ENCODE results near the gene DYRK2. TPM values are rescaled to one million over a fixed set of nuclear protein-coding genes. Genes with fewer than 3 reads are reported as not detected.

The DYRK2 gene
- total and polyA plus RNA-seq, 10 donors, result 5.0 to 42.8 (median 35.5) TPM

- intact Hi-C loops (cut with DNase I; ENCODE audit: low total_unique reads), result no loop called here
- H3K4me3 ChIP-seq, result no peak overlapping the region
- WGBS, 5 donors, result 7 to 23% (median 17%) methylated on average over 1 of the region's 1 CpG
- peaks cover 0 to 6% (median 0%) of the 10 kb centered on the region in 6 donors for H3K4me1 ChIP-seq
- TF ChIP-seq POLR2AphosphoS5 (IDR thresholded peaks at IDR 0.05) (no peak), CTCF (IDR thresholded peaks at IDR 0.05 in 8 of 11, conservative IDR thresholded peaks at IDR 0.05 in 3 of 11) (no peak), POLR2A (IDR thresholded peaks at IDR 0.05) (no peak)
- H3K36me3 ChIP-seq, result no peaks in the 10 kb centered on the region
- no peak for DNase-seq
- no peaks in the 10 kb centered on the region for H3K27me3 ChIP-seq (replicated peaks in 1 of 7)
- H3K9me3 ChIP-seq, result no peaks in the 10 kb centered on the region
- H3K27ac ChIP-seq, result no peak overlapping the region
Measured at GRCh38 chr12:67689385-67689784, 40.8 kb downstream of the DYRK2 start.

GRCh38 chr12:67690656-67691055 lies 42.1 kb downstream of the DYRK2 start:
- Histone ChIP-seq H3K27ac (no peak overlapping the region), H3K4me3 (no peak overlapping the region), H3K9me3 (no peaks in the 10 kb centered on the region), H3K4me1 (peaks cover 0 to 12% (median 0%) of the 10 kb centered on the region in 6 donors), H3K27me3 (replicated peaks in 1 of 7) (no peaks in the 10 kb centered on the region), H3K36me3 (no peaks in the 10 kb centered on the region)
- TF ChIP-seq CTCF (IDR thresholded peaks at IDR 0.05 in 8 of 11, conservative IDR thresholded peaks at IDR 0.05 in 3 of 11), result no peak
- TF ChIP-seq POLR2AphosphoS5 (IDR thresholded peaks at IDR 0.05), result no peak
- no peak for TF ChIP-seq POLR2A (IDR thresholded peaks at IDR 0.05)
- intact Hi-C loops (cut with DNase I; ENCODE audit: low total_unique reads), result no loop called here
- no peak for DNase-seq
- 84 to 93% (median 90%) methylated on average over 1 of the region's 1 CpG for WGBS, 5 donors

DNA sequence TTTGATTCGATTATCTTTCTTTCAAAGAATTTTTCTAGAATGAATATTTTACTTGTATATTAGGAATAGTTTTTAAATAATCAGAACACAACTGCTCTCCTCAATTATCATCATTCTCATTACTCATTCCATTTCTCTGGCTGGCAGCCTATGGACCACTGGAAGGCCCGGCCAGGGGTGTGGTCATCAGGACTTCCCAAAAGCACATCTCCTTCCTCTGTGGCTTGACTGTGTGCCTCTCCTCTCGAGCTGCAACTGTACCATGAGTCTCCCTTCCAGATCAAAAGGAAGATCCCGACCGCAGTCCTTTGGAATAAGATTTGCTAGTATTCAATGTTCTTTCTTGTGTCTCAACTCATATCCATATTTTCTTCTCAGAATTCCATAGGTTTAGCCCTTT lies 42.7 kb downstream of the DYRK2 start:
- WGBS, 5 donors, result 82 to 95% (median 87%) methylated on average over 5 of the region's 5 CpGs
- no peak overlapping the region for H3K4me3 ChIP-seq
- DNase-seq, result no peak
- no peaks in the 10 kb centered on the region for H3K36me3 ChIP-seq
- H3K9me3 ChIP-seq, result no peaks in the 10 kb centered on the region
- H3K4me1 ChIP-seq, result peaks cover 0 to 12% (median 0%) of the 10 kb centered on the region in 6 donors
- no peaks in the 10 kb centered on the region for H3K27me3 ChIP-seq (replicated peaks in 1 of 7)
- intact Hi-C loops (cut with DNase I; ENCODE audit: low total_unique reads), result no loop called here
- TF ChIP-seq CTCF (IDR thresholded peaks at IDR 0.05 in 8 of 11, conservative IDR thresholded peaks at IDR 0.05 in 3 of 11) (no peak), POLR2A (IDR thresholded peaks at IDR 0.05) (no peak), POLR2AphosphoS5 (IDR thresholded peaks at IDR 0.05) (no peak)
- no peak overlapping the region for H3K27ac ChIP-seq

- no peaks in the 10 kb centered on the region for H3K9me3 ChIP-seq
- H3K4me1 ChIP-seq, result peaks cover 0 to 15% (median 0%) of the 10 kb centered on the region in 6 donors
- no peak overlapping the region for H3K4me3 ChIP-seq
- no peaks in the 10 kb centered on the region for H3K36me3 ChIP-seq
- TF ChIP-seq CTCF (IDR thresholded peaks at IDR 0.05 in 8 of 11, conservative IDR thresholded peaks at IDR 0.05 in 3 of 11) (no peak), POLR2A (IDR thresholded peaks at IDR 0.05) (no peak), POLR2AphosphoS5 (IDR thresholded peaks at IDR 0.05) (no peak)
- no peak for DNase-seq
- WGBS, 5 donors, result 77 to 86% (median 80%) methylated on average over 3 of the region's 3 CpGs
- intact Hi-C loops (cut with DNase I; ENCODE audit: low total_unique reads), result no loop called here
- no peaks in the 10 kb centered on the region for H3K27me3 ChIP-seq (replicated peaks in 1 of 7)
- H3K27ac ChIP-seq, result no peak overlapping the region
Measured at GRCh38 chr12:67692135-67692534, 43.6 kb downstream of the DYRK2 start.
